Erythroblast (primary cell): ENCODE data around the gene SPAG17.
"Not testable (repeated sequence)": the region's sequence is repeated elsewhere in the genome, so short reads cannot be mapped to it uniquely, and the experiment has no call there.

ENCODE experiments used
- DNase-seq, 2 experiments: peaks; one replicate each; lab custom pipeline; 2025; lab: John Stamatoyannopoulos, UW
- GATA1 ChIP-seq: IDR thresholded peaks from 2 replicates; pipeline ENCODE4 v1.6.1; 2011; ENCODE audit warnings: low read depth, mild to moderate bottlenecking, control low read depth, low read length, moderate library complexity
- POLR2A ChIP-seq: IDR thresholded peaks from 2 replicates; pipeline ENCODE4 v1.6.1; 2011; ENCODE audit warnings: mild to moderate bottlenecking, low read length

Gene SPAG17

DNA sequence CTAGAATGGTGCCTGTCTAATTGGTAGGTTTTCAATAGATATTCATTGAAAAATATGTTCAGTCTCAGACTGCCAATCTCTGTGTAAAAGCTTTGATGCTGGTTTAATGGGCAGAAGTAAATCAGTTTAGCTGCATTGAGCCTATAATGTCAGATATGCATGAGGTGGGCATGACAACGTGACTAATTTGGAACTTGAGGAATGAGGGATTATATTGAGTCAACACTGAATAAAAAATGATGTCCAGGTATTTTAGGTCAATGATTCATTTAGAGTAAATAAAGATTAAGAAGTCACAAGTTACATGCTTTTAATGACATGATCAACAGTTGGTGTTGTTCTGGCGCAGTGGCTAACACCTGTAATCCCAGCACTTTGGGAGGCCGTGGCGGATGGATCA, 252.5 kb downstream of the SPAG17 start:
- no peak for TF ChIP-seq GATA1
- no peak for TF ChIP-seq POLR2A
- DNase-seq = no peak

GRCh38 chr1:117930484-117930883, 254.5 kb downstream of the SPAG17 start:
- TF ChIP-seq POLR2A (no peak), GATA1 (no peak)

GRCh38 chr1:117930173-117930447, 254.9 kb downstream of the SPAG17 start:
- no peak for DNase-seq
- TF ChIP-seq POLR2A (no peak), GATA1 (no peak)

More at GRCh38 chr1:117930484-117930883, 254.5 kb downstream of the SPAG17 start:
- DNase-seq = peak in 1 of 2 experiments; percentile 16

GRCh38 chr1:117929343-117930172, 255.5 kb downstream of the SPAG17 start, which contains the start of the genes GDAP2 and WDR3:
TSS of gene GDAP2 (minus strand) at chr1:117929621. CDS start at chr1:117920357, 9,264 bp downstream.
TSS of gene WDR3 (plus strand) at chr1:117929739. CDS start at chr1:117933320, 3,581 bp downstream.
- TF ChIP-seq GATA1 (no peak), POLR2A (peak; percentile 74)
- peak; percentile 96 to 97 for DNase-seq

- TF ChIP-seq POLR2A (no peak), GATA1 (no peak)
- peak; percentile 66 to 72 for DNase-seq
These were observed 256.1 kb downstream of the SPAG17 start for GRCh38 chr1:117928881-117929342.

GRCh38 chr1:117925981-117926380, 259.0 kb downstream of the SPAG17 start:
- TF ChIP-seq POLR2A (no peak), GATA1 (no peak)
- no peak for DNase-seq

DNA sequence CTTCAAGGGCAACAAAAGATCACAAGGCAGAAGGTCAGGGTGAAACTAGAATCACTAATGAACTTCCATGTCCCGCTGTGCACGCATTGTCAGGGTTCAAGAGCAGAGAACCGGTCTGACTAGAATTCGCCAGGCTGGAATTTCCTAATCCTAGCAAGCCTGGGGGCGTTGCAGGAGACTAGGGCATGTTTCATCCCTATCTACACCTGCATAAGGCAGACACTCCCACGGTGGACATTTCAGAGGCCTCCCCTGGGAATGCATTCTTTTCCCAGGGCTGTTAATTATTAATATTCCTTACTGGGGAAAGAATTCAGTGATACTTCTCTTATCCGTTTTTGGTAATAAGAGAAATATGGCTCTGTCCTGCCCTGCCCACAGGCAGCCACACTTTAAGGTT, 262.3 kb downstream of the SPAG17 start:
- DNase-seq = not testable (repeated sequence)

- no peak for TF ChIP-seq POLR2A
- TF ChIP-seq GATA1 = no peak
- DNase-seq = no peak
These were observed 263.0 kb downstream of the SPAG17 start for GRCh38 chr1:117921991-117922390.

GRCh38 chr1:117919376-117919775, 265.7 kb downstream of the SPAG17 start:
- no peak for DNase-seq
- no peak for TF ChIP-seq POLR2A
- TF ChIP-seq GATA1 = no peak

DNA sequence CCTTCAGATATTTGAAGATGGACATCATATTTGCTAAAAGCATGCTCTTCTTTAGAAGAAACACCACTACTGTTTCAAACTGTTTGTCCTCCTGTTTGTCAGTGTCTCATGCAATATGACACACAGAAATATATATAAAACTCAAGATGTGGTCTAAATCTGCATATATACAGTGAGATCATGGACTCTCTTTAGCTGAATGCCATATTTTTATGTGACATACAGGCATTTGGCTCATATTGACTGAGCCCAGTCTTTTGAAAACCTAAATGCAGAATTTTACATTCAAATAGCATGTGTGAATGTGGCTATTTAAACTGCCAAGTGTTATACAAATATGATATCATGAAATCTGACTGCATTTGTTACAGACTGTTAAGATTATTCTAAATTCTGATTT, 274.0 kb downstream of the SPAG17 start:
- no peak for TF ChIP-seq GATA1
- TF ChIP-seq POLR2A = no peak
- DNase-seq = no peak

GRCh38 chr1:117905019-117905418, 280.0 kb downstream of the SPAG17 start:
- no peak for DNase-seq
- TF ChIP-seq GATA1 (no peak), POLR2A (no peak)

DNA sequence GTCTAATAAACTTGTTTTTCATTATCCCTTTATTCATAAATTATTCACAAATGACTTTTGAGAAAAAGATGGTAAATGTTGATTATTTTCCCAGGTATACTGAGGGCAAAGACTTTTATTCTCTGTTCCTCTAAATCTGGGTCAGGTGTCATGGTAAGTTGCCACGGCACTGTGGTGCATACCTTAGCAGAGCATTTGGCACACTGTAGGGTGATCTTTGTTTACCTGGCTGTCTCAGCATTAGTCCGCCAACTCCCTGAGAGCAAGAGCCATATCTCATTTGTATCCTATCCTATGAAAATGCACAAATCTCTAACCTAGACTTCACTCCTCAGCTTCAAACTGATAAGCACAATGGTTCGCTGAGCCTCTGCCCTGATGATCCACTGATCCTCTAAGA, 280.5 kb downstream of the SPAG17 start:
- DNase-seq = no peak

More for the DNA sequence above, 280.5 kb downstream of the SPAG17 start:
- TF ChIP-seq POLR2A (no peak), GATA1 (no peak)
